Measurements from ENCODE around the gene SLC27A1.

The SLC27A1 gene

DNA sequence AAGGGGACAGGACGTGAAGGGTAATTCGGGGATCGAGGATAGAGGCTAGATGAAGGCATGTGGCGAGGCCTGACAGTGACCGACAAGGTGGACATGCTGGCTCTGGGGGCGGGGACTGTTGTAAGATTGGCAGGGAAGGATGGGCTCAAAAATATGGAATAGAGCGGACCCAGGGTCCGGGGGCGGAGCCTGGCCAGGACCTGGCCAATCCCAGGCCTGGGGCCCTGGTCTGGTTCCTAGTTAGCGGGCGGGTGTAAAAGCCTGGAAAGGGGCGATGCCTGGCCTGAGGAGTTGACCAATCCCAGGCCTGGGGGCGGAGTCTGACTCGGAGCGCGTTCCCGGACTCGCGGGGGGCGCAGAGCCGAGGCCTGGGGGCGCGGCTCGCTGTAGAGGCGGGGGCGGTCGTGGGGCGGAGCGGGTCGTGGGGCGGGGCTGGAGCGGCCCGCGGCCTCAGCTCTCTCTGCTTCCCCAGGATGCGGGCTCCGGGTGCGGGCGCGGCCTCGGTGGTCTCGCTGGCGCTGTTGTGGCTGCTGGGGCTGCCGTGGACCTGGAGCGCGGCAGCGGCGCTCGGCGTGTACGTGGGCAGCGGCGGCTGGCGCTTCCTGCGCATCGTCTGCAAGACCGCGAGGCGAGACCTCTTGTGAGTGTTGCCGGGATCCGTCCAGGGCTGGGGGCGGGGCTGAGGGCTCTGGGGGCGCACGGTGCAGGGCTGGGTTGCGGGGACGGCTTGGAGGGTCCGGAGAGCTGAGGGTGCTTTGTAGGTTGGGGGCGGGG lies at the start of gene SLC27A1:
Gene SLC27A1 (plus strand): TSS at position 457 of the 774 bp plus-strand sequence. CDS start 17 bp downstream, at position 474.
- peak; percentile 74 for DNase-seq

DNA sequence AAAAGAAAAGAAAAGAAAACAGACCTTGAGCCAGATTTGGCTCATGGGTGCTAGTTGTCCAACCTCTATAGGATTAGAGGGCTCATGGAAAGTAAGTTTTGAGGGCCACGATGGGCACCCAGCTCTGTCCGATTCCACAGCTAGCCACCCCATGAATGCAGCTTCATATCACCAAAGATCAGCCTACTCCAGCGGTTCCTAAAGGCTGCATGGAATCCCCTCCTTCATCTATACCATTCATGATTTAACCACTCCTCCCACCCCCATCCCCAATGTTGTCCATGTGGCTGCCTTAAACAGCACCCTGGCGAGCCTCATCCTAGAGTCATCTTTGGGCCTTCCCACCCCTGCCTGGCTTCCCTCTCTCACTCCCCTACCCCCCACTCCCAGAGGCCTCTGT lies 48.4 kb upstream of the SLC27A1 start:
- no peak for DNase-seq

GRCh38 chr19:17423429-17424208 lies 46.7 kb upstream of the SLC27A1 start:
- no peak for DNase-seq

GRCh38 chr19:17424743-17425365 lies 45.5 kb upstream of the SLC27A1 start:
- no peak for DNase-seq

DNA sequence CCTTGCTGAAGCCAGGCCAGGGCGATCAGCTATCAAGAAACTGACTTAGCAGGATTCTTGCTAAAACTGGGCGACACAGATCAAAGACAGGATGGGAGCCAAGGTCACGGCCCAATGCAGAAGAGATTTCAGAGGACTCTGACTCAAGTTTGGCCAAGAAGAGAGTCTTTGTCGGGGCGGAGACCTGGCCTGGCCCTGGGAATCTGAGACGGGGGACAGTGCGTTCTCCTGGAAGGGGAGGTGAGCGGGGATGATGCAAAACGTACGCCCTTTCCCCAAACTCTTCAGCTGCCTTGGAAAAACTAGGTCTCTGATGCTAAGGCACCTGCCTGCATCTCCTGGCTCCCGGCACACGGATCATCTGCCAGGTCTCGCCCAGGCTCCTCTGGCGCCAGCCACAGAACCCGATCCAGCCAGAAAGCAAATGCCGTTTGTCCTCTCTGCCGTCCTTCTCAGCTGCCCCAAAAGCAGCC lies 40.6 kb upstream of the SLC27A1 start:
- no peak for DNase-seq

DNA sequence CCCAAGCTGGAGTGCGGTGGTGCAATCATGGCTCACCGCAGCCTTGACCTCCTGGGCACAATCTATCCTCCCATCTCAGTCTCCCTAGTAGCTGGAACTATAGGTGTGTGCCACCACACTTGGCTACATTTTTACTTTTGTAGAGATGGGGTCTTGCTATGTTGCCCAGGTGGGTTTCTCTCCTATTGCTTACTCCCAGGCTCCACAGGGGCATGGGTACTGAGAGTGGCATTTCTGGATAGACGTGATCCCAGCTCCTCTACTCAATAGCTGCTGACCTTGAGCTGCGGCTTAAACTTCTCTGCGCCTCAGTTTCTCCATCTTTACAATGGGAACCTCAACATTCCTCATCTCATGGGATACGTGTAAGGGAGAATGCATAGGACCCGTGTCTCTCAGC lies 38.9 kb upstream of the SLC27A1 start:
- DNase-seq: no peak

DNA sequence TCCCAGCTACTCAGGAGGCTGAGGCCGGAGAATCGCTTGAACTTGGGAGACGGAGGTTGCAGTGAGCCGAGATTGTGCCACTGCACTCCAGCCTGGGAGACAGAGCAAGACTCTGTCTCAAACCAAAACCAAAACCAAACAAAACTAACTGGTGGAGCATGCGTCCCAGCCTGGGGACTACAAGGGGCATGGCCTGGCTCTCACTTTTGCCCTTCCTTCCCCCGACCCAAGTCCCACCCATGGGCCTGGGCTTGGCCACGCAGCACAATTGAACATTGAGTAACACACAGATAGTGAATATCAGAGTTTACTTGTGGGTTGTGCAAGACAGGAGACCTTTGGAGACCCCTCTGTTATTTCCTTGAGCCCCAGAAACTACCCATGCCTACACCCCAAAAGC lies 35.1 kb upstream of the SLC27A1 start:
- DNase-seq: no peak

GRCh38 chr19:17436094-17436873 lies 34.0 kb upstream of the SLC27A1 start:
- DNase-seq: no peak

DNA sequence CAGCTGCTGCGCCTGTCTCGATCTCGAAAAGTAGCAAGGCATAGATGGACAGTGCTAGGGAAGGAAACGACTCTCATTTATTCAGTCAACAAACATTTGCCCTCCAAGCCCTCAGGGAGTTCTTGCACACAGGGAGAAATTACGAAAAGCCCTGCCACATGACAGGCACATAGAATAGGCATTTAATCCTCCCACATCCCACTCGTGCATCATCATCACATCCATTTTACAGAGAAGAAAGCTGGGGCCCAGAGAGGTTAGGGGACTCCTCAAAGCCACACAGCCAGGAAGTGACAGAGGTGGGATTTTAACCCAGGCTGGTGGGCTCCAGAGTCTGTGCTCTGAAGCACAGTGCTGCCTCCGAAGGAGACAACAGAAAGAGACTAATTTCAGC lies 33.5 kb upstream of the SLC27A1 start:
- DNase-seq: no peak

DNA sequence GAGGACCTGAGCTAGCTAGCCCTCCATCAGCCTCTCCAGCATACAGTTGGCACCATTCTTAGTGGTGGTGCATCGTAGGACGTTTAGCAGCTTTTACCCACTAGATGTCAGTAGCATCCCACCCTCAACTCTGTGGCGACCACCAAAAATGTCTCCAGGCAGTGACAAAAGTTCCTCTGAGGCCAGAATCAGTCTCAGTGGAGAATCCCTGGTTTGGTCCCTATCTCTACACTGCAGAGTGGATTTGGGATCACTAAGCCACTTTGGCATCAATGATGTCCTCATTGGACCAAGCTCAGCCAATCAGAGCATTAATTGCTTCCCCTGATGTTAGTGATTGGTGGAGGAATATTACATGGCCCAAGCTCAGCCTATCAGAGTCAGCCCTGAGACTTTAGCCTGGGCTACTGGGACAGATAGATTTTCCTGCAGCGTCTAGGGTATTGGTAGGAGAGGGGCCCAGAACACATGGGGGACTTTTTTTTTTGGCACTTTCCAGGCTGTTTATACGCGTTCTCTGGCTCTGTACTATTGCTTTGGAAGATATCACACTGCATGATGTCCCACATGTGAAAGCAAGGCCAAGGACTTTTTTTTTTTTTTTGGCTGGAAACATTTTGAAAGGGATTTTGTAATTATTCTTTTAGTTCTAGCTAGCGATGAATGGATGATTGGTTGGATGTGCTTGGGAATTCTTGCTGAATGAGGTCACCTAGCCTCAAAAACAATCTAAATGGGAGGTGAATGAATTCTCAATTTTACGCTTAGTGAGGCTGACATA lies 28.9 kb upstream of the SLC27A1 start:
- DNase-seq: no peak

DNA sequence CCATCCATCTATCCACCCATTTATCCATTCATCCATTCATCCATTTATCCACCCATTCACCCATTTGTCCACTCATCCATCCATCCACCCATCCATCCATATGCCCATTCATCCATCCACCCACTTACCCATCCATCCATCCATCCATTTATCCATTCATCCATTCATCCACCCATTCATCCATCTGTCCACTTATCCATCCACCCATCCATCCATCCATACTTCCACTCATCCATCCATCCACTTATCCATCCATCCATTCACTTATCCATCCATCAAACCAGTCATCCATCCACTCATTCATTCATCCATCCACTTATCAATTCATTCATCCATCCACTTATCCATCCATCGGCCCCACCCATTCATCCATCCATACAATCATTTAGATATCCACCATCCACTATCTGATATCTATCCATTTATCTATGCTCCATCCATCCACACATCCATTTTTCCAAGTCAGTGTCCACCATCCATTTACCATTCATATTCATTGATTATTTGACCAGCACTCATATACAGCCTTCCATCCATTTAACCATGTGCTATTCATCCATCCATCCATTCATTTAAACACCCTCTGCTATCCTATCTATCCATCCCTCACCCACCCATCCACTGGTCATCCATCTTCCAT lies 24.7 kb upstream of the SLC27A1 start:
- DNase-seq: no peak

- no peak for DNase-seq
Observed at GRCh38 chr19:17447704-17448130, 22.6 kb upstream of the SLC27A1 start.

- DNase-seq: no peak
Observed at GRCh38 chr19:17448131-17448967, 22.0 kb upstream of the SLC27A1 start, which contains the start of gene TMEM221. Gene TMEM221 (minus strand): TSS chr19:17448668. CDS start chr19:17448462, 206 bp downstream.

DNA sequence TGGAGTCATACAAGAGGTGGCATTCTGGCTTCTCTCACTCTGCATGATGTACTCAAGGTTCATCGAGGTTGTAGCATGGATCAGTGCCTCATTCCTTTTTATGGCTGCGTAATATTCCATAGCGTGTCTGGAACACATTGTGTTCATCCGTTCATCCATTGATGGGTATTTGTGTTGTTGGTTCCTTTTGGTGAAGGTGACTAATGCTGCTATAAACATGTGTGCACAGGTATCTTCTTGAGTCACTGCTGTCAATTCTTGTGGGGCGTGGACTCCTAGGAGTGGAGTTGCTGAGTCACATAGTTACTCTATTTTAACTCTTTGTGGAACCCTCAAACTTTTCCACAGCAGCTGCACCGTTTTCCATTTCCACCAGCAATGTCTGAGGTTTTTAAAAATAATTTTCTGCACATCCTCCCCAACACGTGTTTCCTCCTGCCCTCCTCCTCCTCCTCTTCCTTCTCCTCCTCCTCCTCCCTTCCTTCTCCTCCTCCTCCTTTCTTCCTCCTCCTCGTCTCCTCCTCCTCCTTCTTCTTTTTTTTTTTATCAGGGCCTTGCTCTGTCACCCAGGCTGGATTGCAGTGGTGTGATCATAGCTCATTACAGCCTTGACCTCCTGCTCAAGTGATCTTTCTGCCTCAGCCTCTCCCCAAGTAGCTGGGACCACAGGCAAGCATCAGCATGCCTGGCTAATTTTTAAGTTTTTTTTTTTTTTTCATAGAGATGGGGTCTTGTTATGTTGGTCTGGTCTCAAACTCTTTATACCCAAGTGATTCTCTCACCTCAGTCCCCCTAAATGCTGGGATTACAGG lies 19.9 kb upstream of the SLC27A1 start:
- DNase-seq: no peak

- no peak for DNase-seq
Observed at GRCh38 chr19:17451820-17452219, 18.5 kb upstream of the SLC27A1 start.

DNA sequence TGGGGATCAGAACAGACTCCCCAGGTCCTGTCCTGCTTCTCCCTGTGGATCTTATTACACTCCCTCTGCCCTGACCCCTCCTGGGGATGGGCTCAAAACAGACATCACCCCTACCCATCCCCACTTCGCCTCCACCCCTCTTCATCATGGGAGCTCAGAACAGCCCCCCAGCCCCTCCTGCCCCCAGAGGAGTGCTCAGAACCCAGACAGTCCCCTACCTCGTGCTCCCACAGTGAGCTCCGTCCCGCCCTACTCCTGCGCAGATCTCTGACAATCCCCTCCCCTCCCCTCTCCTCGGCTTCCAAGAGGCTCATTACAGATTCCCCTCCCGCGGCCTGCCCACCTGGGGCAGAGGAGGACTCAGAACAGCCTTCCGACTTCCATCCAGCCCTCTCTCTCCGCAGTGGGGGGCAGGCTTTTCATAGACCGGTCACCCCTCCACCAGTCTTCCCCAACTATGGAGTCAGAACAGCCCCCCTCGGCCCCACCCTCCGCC lies 15.7 kb upstream of the SLC27A1 start:
- DNase-seq: no peak

DNA sequence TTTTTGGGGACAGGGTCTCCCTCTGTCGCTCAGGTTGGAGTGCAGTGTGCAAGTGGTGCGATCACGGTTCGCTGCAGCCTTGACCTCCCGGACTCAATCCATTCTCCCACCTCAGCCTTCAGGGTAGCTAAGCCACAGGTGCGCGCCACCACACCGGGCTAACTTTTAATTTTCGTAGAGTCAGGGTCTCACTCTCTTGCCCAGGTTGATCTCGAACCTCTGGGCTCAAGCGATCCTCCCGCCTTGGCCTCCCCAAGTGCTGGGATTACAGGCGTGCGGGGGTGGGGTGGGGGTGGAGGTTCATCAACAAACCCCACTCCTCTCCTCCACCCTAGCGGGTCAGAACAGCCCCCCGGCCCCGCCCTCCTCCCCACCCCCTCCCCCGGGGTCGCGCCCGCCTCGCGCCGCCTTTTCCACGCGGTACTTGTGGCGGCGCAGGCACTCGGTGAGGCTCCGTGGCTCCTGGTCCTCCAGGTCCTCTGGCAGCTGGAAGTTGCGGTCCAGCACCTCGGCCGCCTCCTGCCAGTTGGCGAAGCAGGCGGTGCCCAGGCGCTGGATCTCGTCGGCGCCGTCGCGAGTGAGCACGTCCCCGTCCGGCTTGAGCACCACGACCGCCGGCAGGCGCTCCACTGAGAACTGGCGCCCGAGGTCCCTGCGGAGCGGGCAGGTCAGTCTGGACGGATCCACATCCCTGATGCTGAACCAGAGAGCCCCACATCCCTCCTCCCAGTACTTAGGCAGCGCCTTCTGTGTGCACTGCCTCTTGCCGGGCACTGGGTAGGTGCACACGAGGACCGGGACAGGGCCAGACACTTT lies 14.8 kb upstream of the SLC27A1 start:
- no peak for DNase-seq

- no peak for DNase-seq
Observed at GRCh38 chr19:17456127-17456526, 14.2 kb upstream of the SLC27A1 start.

All from NCI-H187 treated with DMSO at 0.1 percent for 48 hours (cell line).